Stimulated activated CD4-positive, alpha-beta T cell treated with anti-CD3 and anti-CD28 coated beads, TNF-alpha, amount 100 ng/mL, for 4 hours (primary cell): ENCODE data around the gene PLD6.

ENCODE experiments used
- DNase-seq, 3 experiments: peaks; one replicate each; pipeline ENCODE4 v3.0.0-alpha.2; 2020; ENCODE audit warnings: low read depth in 3 of 3

The PLD6 gene

GRCh38 chr17:17156107-17156506, 50.0 kb downstream of the PLD6 start:
- no peak for DNase-seq

- DNase-seq: no peak
Observed at GRCh38 chr17:17155568-17155967, 50.6 kb downstream of the PLD6 start.

DNA sequence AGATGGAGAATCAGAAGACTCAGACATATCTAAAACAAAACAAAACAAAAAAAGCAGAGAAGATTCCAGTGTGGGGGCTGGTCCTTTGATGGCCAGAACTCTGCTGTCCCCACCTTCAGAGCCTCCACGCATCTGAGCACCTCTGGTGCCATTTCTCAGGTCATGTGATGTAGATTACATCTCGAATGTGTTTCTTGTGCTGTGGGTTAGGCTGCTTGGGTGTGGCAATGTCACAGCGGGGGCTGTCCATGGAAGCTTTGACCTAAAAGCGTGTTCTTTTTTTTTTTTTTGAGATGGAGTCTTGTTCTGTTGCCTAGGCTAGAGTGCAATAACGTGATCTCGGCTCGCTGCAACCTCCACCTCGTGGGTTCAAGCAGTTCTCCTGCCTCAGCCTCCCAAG, 51.2 kb downstream of the PLD6 start:
- no peak for DNase-seq

DNA sequence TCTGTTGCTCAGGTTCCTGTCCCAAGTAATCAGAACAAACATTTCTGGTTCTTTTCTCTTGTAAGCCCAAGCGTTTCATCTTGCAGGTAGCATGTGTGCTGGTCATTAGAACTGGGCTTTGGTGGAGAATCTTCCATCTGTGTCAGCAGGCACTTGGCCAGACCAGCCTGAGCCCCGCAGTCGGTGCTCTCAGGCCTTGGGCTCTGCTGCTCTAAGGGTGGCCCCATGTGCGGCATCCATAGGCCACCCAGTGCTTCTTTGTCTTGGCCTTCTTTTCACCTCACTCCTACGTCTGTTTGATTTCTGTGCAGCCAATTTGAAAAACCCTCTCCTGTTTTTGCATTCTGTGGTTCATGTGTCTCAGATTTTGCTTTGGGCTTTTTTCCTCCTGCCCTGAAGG, 51.6 kb downstream of the PLD6 start:
- no peak for DNase-seq

DNA sequence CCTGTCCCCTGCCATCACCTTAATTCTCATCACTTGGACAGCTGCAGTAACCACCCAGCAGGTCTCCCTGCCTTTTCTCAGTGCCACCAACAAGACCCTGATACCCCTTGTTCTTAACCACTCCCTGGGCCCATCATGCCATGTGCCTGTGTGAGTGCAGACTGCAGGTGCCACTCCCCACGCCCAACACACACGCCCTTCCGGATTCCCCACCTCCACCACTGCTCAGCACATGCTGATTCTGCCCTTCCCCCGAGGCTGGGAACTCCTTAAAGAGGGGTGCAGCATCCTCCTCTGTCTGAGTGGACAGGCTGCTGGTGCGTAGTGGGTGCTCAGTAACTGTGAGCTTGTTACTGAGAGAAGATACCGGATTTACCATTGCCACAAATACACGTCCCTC, 52.4 kb downstream of the PLD6 start:
- no peak for DNase-seq

- DNase-seq: no peak
Observed at GRCh38 chr17:17153071-17153470, 53.1 kb downstream of the PLD6 start.

DNA sequence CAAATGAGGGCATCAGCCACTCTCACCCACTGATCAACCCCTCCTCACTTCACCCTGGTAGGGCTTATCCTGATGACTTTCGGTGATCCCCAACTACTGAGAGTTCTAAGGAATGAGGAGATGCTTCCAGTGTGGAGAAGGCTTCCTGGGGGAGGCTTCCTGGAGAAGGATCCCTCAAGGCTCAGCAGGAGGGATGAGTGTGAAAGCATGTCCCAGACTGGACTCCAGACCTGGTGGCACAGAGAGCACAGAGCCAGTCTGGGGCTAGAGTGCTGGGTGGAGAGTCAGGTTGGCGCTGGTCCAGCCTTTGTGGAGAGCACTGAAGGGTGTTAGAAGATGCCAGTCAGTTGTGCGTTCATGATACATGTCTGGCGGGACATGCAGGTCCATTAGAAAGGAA, 53.7 kb downstream of the PLD6 start:
- DNase-seq: no peak

DNA sequence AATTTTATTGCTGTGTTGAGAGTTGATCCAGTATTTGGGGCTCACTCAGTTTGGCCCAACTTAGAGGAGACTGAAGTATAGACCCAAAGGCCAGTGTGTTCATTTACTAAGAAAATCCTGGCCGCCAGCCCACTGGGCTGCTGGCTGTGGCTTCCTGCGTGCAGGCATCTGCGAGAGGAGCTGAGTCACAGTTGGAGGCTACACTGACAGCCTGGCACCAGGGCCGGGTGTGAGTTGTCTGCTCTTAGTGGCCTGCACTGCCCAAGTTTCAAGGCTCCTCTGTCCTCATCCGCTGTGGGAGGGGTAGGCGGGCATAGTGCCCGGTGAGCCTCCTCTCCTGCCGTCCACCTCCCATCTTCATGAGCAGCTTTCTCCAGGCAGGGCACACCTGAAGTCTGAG, 54.2 kb downstream of the PLD6 start:
- DNase-seq: no peak

DNA sequence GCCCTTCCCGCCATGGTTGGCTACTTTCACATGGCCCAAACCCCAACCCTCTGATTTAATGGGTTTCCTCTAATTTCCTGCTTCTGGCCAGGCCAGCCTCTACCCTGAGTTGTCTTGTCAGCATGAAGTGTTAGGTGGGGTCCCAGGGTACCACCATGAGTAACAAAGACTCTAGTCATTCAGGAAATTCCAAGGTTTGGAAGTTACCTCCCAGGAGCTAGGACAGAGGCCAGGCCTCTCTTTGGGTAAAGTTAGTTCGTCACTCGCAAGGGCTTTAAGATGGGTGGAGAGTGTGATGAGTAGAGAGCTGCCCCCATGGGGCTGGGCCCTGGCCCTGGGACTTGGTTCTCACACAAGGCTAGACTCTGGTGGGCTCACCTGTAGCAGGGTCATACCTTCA, 54.6 kb downstream of the PLD6 start:
- no peak for DNase-seq

DNA sequence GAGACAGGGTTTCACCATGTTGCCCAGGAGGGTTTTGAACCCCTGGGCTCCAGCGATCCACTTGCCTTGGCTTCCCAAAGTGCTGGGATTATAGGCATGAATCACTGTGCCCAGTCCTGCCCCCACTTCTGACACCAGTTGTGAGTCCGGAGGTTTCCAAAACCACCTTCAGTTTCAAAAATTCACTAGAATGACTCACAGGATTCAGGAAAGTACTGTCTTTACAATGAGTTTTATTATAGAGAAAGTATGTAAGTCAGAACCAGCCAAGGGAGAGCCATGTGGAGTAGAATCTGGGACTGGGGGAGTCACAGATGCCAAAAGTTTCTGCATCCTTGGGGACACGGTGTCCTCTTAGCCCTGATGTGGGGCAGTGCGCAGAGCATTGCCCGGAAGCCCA, 55.1 kb downstream of the PLD6 start:
- no peak for DNase-seq
